ENCODE data around the gene ASPA. TPM values are rescaled to one million over a fixed set of nuclear protein-coding genes. Genes with fewer than 3 reads are reported as not detected.

ASPA gene
- total and polyA plus RNA-seq, 10 of the 15 experiments (the other 5 are each of a cell fraction or from before 2014, with no cell fraction given), result 0.04 to 0.30 TPM; not detected in 8

- no peak for TF ChIP-seq ZNF622 (IDR thresholded peaks at IDR 0.05)
- TF ChIP-seq POU2F2 (IDR thresholded peaks at IDR 0.05; ENCODE audit: borderline replicate concordance, low read depth, low read length), result no peak
These were observed 35.3 kb upstream of the ASPA start (continued) for GRCh38 chr17:3440451-3440850.

GRCh38 chr17:3447625-3448024 is 28.2 kb upstream of the ASPA start:
- Histone ChIP-seq H3K4me2 (ENCODE audit: control insufficient read depth, insufficient read depth) (no peak overlapping the region), H3K27ac (ENCODE audit: control insufficient read depth, insufficient read depth) (no peak overlapping the region), H3K9me3 (replicated peaks; ENCODE audit: control insufficient read depth, insufficient read depth, low read length) (no peaks in the 10 kb centered on the region), H2AFZ (ENCODE audit: control insufficient read depth, low read depth, low read length) (no peak overlapping the region), H3K9ac (ENCODE audit: control insufficient read depth, insufficient read depth, low read length) (no peak overlapping the region), H3K4me1 (ENCODE audit: control insufficient read depth, insufficient read depth, low read length) (no peaks in the 10 kb centered on the region), H4K20me1 (ENCODE audit: control insufficient read depth, insufficient read depth) (no peaks in the 10 kb centered on the region), H3K79me2 (ENCODE audit: control insufficient read depth, insufficient read depth, low read length) (no peaks in the 10 kb centered on the region), H3K27me3 (replicated peaks in 1 of 2; ENCODE audit: control insufficient read depth in 2 of 2, insufficient read depth in 2 of 2, low read length in 1 of 2) (no peaks in the 10 kb centered on the region), H3K36me3 (ENCODE audit: control insufficient read depth in 2 of 2, insufficient read depth in 2 of 2, low read length in 1 of 2) (no peaks in the 10 kb centered on the region), H3K4me3 (no peak overlapping the region)
- FAIRE-seq, result peak; percentile 69
- BruUV-seq (replicated peaks), result no TSS peak
- intact Hi-C loops (cut with micrococcal nuclease; ENCODE audit: unreplicated experiment), result no loop called here
- TF ChIP-seq CTCF (IDR thresholded peaks at IDR 0.05 in 2 of 3, conservative IDR thresholded peaks at IDR 0.05 in 1 of 3; ENCODE audit: control insufficient read depth in 2 of 3, extremely low read depth in 1 of 3, insufficient read depth in 1 of 3, low read depth in 3 of 3, low read length in 3 of 3) (peak; percentile 21 to 41 (median 28); a peak in 3 of 6 replicates), ZBED1 (IDR thresholded peaks at IDR 0.05; ENCODE audit: borderline replicate concordance) (no peak), RAD21 (IDR thresholded peaks at IDR 0.05; ENCODE audit: insufficient read depth, low read depth, low read length) (peak; percentile 46), NR2F1 (conservative IDR thresholded peaks at IDR 0.05) (no peak)
- ATAC-seq, result peak; percentile 55; the same call in 2 of the 3 replicates
- ChIA-PET CTCF (no interaction called here), RAD21 (ENCODE audit: unreplicated experiment) (no interaction called here), SMC1A (ENCODE audit: uncharacterized antibody, unreplicated experiment) (no interaction called here), POLR2A (no interaction called here)
- in situ Hi-C loops (cut with MboI), result no loop called here
- no peak for DNase-seq (ENCODE audit: low read depth, low spot score)
- 12% methylated on average over 2 of the region's 2 CpGs for WGBS (ENCODE audit: insufficient coverage, insufficient replicate concordance, low lambda C conversion rate, missing lambda C conversion rate)

Data from GM12878 (cell line).